Heart right ventricle (tissue), 16 donors: ENCODE measurements around the gene MAP3K6. TPM values are rescaled to one million over a fixed set of nuclear protein-coding genes. Genes with fewer than 3 reads are reported as not detected.

Experiments used
- ATAC-seq, 8 donors: fragments of 200-7000 bp; cut with Tn5 transposase; one replicate each; pipeline ENCODE4 v1.9.1; 2020; ENCODE audit warnings: mild to moderate bottlenecking in 8 of 8, moderate library complexity in 8 of 8, moderate number of reproducible peaks in 1 of 8
- DNase-seq, 2 donors: peaks; one replicate each; pipeline ENCODE4 v3.0.0-alpha.2; 2020
- H3K27ac ChIP-seq, 10 donors: fragments of 200-600 bp; sonication (generic) in 2 of 10; one replicate each; pipeline versions ENCODE4 v1.5.0 to v1.8.0; 2020 to 2022; ENCODE audit warnings: mild to moderate bottlenecking in 3 of 10
- H3K27me3 ChIP-seq, 7 donors: fragments of 200-600 bp; one replicate each; pipeline ENCODE4 v1.8.0; 2021 to 2022; ENCODE audit warnings: mild to moderate bottlenecking in 2 of 7
- H3K36me3 ChIP-seq, 9 donors: fragments of 200-600 bp; sonication (generic) in 1 of 9; one replicate each; pipeline versions ENCODE4 v1.5.0 to v1.8.0; 2020 to 2022; ENCODE audit warnings: mild to moderate bottlenecking in 2 of 9
- H3K4me1 ChIP-seq, 9 donors: fragments of 200-600 bp; sonication (generic) in 1 of 9; one replicate each; pipeline versions ENCODE4 v1.5.0 to v1.8.0; 2020 to 2022; ENCODE audit warnings: mild to moderate bottlenecking in 4 of 9
- H3K4me3 ChIP-seq, 10 donors: fragments of 200-600 bp; sonication (generic) in 2 of 10; one replicate each; pipeline versions ENCODE4 v1.5.0 to v1.8.0; 2020 to 2022; ENCODE audit warnings: mild to moderate bottlenecking in 7 of 10, moderate library complexity in 2 of 10
- H3K9me3 ChIP-seq, 11 donors: fragments of 200-600 bp in 10 of 11; sonication (generic) in 2 of 11; one replicate each; pipeline versions ENCODE4 v1.5.0 to v1.8.0; 2013 to 2022; ENCODE audit warnings: mild to moderate bottlenecking in 2 of 11, control low read depth in 1 of 11, moderate library complexity in 1 of 11
- WGBS, 2 donors: extraction: QIAGEN DNeasy Blood & Tissue Kit; methylation state at CpG; one replicate each; pipeline ENCODE4 v1.1.7; 2013; ENCODE audit warnings: inconsistent platforms in 1 of 2; 5-methylcytosine and 5-hydroxymethylcytosine counted together
- intact Hi-C, 10 donors: fragments of 100-400 bp; cut with DNase I; formaldehyde crosslinking; loops; one replicate each; pipeline versions ENCODE4 v1.11.1 to v1.14.2; 2022
- polyA plus RNA-seq, 2 donors: library from polyadenylated mRNA; stranded (reverse); fragments of 200-250 nt; gene quantifications; one replicate each; pipeline ENCODE4 v1.2.3, GENCODE V29; 2013
- total RNA-seq, 10 donors: library from RNA; stranded (reverse); fragmentation: NEBNext Ultra II Directional in 3 of 10; extraction: Animal tissue kit (Norgen Biotek cat#: 25700) in 3 of 10; gene quantifications; one replicate each; pipeline versions ENCODE4 v1.2.1 to v1.2.4, GENCODE V29; 2021 to 2023
- TF ChIP-seq, protein P1 (sequence below), 9 donors: fragments of 200-600 bp; sonication (generic) in 2 of 9; IDR thresholded peaks; one replicate each; pipeline versions ENCODE4 v1.5.0 to v1.8.0; 2021 to 2022; ENCODE audit warnings: antibody characterized with exemption in 9 of 9, mild to moderate bottlenecking in 5 of 9, moderate library complexity in 1 of 9
- donor health status: Arrhythmogenic right ventricular cardiomyopathy.
- donor health status: ischemic (EF 13 %, LVEDD 7.1; RV severe dilation, severe dysfunction).
- donor health status: healthy with polysubstance abuse.
- donor health status: DM: no; HTN: yes; CAD: no.
- donor health status: DM: no; HTN: no; CAD: no.
- donor health status: ischemic (EF 25% LVEDD 6.9; RV normal size, moderate dysfunction).
- donor health status: ischemic (EF 25% LVEDD 5.7; RV mildly dilated, moderate dysfunction).
- donor health status: healthy.
- donor health status: DM: yes; HTN: yes; CAD: no.
- donor health status: Ischemic cardiomyopathy.
- donor health status: ischemic (EF 35%, LVEDD 5.7; RV mildly dilated, moderate dysfunction).
- donor health status: nonischemic (EF 11% LVEDD 7.7; RV severe dilation, severe dysfunction).
- donor health status: DM: yes; HTN: yes; CAD: no.
- donor health status: PGD.
- donor health status: ischemic (EF 29% LVEDD 5.4; RV normal size, mild dysfunction).
- donor health status: nonischemic (EF 23%, LVEDD 6.1; RV moderate dilation, normal function).

Gene MAP3K6
- total and polyA plus RNA-seq, 12 donors: 18.6 to 179 (median 30.4) TPM

DNA sequence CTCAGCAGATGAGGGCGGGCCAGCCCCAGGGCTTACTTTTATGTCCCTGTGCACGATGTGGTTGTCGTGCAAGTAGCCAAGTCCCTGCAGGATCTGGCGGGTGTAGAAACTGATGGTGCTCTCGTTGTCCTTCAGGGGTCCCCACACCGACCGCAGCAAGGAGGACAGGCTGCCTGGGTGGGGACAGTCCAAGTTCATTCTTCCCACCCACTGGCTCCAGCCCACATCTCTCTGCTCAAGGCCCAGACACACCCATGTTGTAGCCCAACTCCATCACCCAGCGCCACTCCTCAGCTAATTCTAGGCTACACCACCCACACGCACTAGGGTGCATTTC is 7.0 kb downstream of the MAP3K6 start:
- no peak for DNase-seq
- ATAC-seq: no peak
- Histone ChIP-seq H3K4me3 (peak overlapping the region in 6 of 10 donors; percentile 21 to 50 (median 43)), H3K36me3 (peaks cover 14 to 100% (median 74%) of the 10 kb centered on the region in 9 donors), H3K4me1 (peaks cover 7 to 35% (median 19%) of the 10 kb centered on the region in 9 donors), H3K27me3 (no peaks in the 10 kb centered on the region), H3K27ac (no peak overlapping the region), H3K9me3 (no peaks in the 10 kb centered on the region)
- intact Hi-C loops: loop anchor here in 8 of 10 donors (5.0 to 10.0 kb wide), 3 partner anchors 32 to 55 kb away; partner anchors contain the start of gene GPR3 (in 8 of the 8)
- 70 to 71% methylated on average over 9 of the region's 9 CpGs for WGBS, 2 donors
- TF ChIP-seq, protein P1, sequence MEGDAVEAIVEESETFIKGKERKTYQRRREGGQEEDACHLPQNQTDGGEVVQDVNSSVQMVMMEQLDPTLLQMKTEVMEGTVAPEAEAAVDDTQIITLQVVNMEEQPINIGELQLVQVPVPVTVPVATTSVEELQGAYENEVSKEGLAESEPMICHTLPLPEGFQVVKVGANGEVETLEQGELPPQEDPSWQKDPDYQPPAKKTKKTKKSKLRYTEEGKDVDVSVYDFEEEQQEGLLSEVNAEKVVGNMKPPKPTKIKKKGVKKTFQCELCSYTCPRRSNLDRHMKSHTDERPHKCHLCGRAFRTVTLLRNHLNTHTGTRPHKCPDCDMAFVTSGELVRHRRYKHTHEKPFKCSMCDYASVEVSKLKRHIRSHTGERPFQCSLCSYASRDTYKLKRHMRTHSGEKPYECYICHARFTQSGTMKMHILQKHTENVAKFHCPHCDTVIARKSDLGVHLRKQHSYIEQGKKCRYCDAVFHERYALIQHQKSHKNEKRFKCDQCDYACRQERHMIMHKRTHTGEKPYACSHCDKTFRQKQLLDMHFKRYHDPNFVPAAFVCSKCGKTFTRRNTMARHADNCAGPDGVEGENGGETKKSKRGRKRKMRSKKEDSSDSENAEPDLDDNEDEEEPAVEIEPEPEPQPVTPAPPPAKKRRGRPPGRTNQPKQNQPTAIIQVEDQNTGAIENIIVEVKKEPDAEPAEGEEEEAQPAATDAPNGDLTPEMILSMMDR (IDR thresholded peaks at IDR 0.05): no peak

DNA sequence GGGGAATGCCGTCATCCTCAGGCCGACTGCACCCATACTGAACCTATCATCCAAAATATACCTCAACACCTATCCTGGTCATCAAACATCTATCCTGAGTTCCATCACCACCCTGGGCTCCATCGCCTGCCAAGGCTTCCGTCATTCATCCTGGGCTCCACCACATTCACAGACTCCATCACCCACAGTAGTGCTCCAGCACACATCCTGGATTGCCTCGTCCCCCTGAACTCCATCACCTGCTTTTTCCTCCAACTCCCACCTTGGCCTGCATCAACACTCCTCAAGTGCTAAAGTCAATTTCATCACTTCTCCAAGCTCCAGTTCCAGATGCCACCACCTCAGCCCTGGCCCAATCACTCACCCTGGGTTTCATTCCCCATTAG is 7.8 kb downstream of the MAP3K6 start:
- ATAC-seq (no peak), DNase-seq (no peak)
- no peak overlapping the region for H3K27ac ChIP-seq
- H3K9me3 ChIP-seq: no peaks in the 10 kb centered on the region
- WGBS, 2 donors: 98 to 99% methylated on average over 5 of the region's 5 CpGs
- no peak overlapping the region for H3K4me3 ChIP-seq
- intact Hi-C loops: loop anchor here in 8 of 10 donors (5.0 to 10.0 kb wide), 2 partner anchors 33 to 54 kb away; partner anchors contain the start of gene GPR3 (in 8 of the 8)
- H3K4me1 ChIP-seq: peaks cover 0 to 29% (median 10%) of the 10 kb centered on the region in 9 donors
- H3K36me3 ChIP-seq: peaks cover 14 to 100% (median 71%) of the 10 kb centered on the region in 9 donors
- TF ChIP-seq, protein P1 (IDR thresholded peaks at IDR 0.05): no peak
- H3K27me3 ChIP-seq: no peaks in the 10 kb centered on the region

DNA sequence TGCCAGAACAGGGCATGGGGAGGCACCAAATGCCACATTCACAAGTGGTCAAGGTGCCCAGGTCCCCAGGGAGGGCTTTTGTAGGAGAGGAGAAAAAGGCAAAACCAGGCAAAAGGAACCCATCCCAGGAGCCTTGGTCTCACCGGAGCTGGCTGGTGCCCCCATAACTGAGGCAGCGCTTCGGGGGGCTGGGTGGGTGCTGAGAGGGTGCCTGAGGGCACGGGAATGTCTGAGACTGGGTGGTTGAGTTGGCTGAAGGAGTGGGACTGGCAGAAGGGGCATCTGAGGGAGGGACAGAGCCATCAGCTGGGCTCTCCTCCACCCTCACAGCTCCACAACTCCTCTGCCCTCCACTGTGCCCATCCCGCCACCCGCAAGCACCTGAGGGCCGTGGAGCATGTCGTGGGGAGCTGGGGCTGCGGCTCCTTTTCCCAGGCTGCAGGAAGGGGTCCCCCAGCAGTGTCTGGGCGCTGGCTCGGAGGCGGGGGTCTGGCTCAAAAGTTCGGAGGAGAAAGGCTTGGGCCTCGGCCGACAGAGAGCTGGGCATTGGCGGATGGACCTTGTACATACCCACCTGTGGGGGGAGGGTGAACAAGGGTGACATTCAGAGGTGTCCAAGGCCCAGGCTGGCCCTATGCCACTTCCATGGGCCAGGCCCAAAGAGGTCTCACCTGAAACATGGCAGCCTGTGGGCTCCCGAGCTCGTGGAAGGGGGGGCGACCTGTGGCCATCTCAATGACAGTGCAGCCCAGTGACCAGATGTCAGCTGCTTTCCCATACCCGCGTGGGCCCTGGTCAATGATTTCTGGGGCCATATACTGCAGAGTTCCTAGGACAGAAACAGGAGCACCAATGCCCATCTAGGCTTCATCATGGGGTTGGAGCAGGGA is 8.5 kb downstream of the MAP3K6 start:
- Histone ChIP-seq H3K27ac (no peak overlapping the region), H3K27me3 (no peaks in the 10 kb centered on the region), H3K4me1 (peaks cover 0 to 29% (median 10%) of the 10 kb centered on the region in 9 donors), H3K9me3 (no peaks in the 10 kb centered on the region), H3K4me3 (no peak overlapping the region), H3K36me3 (peaks cover 12 to 100% (median 64%) of the 10 kb centered on the region in 9 donors)
- TF ChIP-seq, protein P1 (IDR thresholded peaks at IDR 0.05): no peak
- no peak for ATAC-seq
- intact Hi-C loops: loop anchor here in 8 of 10 donors (5.0 to 10.0 kb wide), 2 partner anchors 34 to 53 kb away; partner anchors contain the start of gene GPR3 (in 8 of the 8)
- no peak for DNase-seq
- WGBS, 2 donors: 95% methylated on average over 21 of the region's 21 CpGs

DNA sequence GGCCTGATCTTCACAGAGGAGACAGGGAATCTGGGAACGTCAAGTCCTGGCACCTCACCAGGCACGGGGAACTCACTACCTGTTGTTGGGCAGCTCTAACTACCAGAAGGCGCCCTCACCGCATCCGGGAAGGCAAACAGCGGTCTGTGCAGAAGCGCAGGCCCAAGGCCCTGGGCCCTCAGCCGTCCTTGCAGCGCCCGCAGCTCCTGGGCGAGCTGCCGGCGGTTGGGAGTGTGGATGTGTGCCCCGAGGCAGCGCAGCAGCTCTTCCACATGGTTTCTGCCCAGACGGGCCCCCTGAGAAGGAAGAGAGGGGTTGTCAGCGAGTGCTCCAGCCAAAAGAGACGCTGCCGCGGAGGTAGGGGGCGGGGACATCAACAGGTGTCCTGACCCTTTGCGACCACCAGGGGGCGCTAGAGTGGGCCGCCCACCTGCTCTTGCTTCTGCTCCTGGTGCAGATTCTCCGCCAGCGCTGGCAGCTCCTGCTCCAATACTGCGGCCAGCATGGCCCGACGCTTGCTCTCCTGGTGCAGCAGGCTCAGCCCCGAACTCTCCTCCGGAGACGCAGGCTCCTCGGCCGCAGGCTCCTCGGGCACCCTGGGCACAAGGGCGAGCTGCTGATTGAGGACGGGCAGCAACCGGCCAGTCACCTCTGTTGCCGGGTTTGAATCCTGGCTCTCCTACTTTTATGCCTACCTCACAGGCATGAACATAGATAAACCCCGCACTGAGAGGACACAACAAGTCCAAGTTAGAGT is 9.3 kb downstream of the MAP3K6 start:
- peak; percentile 33 to 87 (median 69) for ATAC-seq
- intact Hi-C loops: loop anchor here in 8 of 10 donors (5.0 to 10.0 kb wide), 2 partner anchors 35 to 53 kb away; partner anchors contain the start of gene GPR3 (in 8 of the 8)
- Histone ChIP-seq H3K4me1 (peaks cover 0 to 29% (median 10%) of the 10 kb centered on the region in 9 donors), H3K4me3 (peak overlapping the region in 2 of 10 donors; percentile 15 to 41), H3K9me3 (no peaks in the 10 kb centered on the region), H3K36me3 (peaks cover 10 to 100% (median 56%) of the 10 kb centered on the region in 9 donors), H3K27ac (peak overlapping the region in 2 of 10 donors; percentile 21 to 36), H3K27me3 (no peaks in the 10 kb centered on the region)
- WGBS, 2 donors: 41 to 49% methylated on average over 40 of the region's 40 CpGs
- TF ChIP-seq, protein P1 (IDR thresholded peaks at IDR 0.05): peak; percentile 94 to 100 (median 98)
- peak; percentile 69 to 76 for DNase-seq
